HG03025 (cell line): ENCODE data around the gene MACC1.

Experiments used
- ATAC-seq: cut with Tn5 transposase; IDR thresholded peaks from one replicate; pipeline ENCODE4 v1.9.1; 2021; ENCODE audit warnings: mild to moderate bottlenecking, moderate library complexity; ENCODE audit not compliant: unreplicated experiment, low FRiP score

MACC1 gene

DNA sequence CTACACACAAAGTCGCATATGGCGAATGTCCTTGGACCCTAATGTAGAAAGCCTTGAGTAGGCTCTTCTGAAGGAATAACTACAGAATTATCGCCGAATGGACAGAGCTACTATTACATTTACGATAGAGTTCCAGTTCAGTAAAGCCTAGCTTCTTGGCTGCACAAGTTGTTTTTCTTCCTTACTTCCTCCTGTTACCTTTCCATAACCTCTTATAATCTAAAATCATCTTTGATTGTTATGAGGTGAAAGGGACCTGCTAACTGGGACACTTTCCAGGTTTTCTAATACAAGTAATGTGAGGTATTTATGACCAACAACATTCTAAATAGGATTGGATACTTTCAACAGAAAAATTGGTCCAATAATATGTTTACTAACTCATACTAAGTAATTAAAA lies 31.2 kb downstream of the MACC1 start:
- no peak for ATAC-seq

DNA sequence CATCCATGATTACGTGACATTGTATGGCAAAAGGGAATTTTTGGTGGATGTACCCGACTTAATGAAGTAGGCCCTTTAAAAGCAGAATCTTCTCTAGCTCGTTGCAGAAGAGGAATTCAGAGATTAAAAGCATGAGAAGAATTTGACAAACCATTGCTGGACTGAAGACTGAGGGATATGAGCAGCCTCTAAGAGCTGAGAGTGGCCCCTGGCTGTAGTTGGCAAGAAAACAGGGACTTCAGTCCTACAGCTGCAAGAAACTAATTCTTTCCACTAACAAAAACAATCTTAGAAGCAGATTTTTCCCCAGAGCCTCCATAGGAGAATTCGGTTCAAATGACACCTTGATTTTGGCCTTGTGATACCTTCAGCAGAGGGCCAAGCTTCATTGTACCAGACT lies 34.1 kb downstream of the MACC1 start:
- ATAC-seq, result no peak

DNA sequence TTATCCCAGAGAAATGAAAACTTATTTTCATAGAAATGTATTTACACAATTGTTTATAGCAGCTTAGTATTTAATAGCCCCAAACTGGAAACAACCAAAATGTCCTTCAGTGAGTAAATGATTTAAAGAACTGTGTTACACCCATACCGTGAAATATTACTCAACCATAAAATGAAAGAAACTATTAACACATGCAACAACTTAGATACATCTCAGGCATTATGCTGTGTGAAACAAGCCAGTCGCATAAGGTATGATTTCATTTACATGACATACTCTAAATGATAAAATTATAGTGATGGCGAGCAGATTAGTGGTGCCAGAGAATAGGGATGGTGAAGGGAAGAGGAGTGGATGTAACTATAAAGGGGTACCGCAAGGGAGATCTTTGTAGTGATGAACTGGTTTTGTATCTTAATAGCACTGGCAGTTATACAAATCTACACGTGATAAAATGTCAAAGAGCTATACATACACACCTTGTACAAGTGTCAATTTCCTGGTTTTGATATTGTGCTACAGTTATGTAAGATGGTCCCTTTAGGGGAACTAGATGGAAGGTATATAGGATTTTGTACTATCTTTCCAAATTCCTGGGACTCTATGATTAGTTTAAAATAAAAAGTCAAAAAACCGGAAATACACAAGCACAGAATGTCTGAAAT lies 40.5 kb downstream of the MACC1 start:
- ATAC-seq, result no peak

DNA sequence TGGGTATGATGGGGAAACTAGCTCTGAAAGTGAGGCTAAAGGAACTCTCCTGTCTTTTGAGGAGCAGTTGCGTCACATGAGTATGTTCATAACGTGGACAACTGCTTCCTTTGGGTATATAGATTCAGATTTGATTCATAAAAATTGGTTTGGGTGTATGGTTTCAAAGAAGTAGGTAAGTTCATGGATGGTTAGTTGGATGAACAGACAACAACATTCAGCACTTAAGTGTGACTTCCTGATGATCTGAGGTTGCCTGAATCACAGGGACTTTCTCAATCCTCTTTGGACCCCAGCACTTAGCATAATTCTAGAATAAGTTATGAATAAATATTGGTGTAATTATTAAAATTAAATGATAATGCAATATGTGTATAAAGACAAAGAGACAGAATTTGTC lies 43.4 kb downstream of the MACC1 start:
- ATAC-seq, result no peak

DNA sequence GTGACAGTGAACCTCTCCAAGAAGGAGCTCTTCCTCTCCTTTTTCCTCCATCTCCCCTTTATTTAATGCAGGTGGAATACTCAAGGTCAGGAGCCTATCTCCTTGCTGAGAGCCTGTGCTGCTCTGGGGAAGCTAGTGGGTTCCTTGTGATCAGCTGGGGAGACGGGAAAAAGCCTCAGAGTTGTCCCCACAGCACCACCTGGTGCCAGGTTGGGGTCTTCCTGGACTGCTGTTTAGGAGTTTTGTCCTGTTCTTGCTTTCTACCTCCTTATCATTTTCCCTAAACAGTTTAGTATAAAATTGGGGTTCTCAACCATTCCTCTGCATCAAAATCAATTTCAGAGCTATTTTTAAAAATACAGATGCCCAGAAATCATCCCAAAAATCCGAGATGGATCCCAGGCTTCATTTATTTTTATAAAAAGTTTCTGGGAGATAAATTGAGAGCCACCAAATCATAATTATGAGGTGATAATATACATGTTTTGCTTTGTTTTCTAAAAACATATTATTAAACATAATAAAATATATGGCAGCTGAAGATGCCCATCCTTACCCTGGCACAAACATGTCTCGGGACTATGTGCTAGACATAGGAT lies 44.3 kb downstream of the MACC1 start:
- ATAC-seq, result no peak

DNA sequence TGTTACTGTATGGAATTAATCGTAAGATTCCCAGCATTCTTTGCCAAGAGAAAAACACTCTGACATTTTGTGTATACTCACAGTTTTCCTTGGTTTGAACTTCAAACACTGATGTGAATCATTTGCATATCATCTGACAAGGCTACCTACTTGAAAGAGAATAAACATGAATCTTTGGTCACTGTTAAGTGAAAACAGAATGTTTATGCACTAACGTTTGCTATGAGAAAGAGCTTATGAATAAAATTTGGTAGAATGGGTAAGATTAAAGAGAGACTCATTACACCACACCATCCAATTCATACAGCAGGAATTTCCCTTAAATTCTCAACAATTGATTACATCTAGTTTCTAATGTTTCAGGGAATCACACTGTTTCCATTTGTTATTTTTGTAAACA lies 46.6 kb downstream of the MACC1 start:
- ATAC-seq, result no peak

DNA sequence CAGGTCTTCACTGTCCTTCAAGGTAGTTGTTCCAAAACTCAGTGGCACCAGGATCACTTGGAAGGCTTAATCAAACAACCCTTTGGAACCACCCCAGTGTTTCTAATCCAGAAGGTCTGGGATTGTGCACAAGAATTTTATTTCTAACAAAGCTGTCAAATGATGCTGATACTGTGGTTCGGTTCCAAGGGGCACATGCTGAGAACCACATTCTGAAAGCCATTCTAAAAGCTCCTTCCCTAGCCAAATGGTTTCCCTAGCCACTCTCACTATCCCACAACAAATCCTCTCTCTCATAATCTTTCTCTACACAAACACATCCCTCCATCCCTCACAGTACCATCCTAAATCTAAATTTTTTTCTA lies 52.1 kb downstream of the MACC1 start:
- no peak for ATAC-seq

DNA sequence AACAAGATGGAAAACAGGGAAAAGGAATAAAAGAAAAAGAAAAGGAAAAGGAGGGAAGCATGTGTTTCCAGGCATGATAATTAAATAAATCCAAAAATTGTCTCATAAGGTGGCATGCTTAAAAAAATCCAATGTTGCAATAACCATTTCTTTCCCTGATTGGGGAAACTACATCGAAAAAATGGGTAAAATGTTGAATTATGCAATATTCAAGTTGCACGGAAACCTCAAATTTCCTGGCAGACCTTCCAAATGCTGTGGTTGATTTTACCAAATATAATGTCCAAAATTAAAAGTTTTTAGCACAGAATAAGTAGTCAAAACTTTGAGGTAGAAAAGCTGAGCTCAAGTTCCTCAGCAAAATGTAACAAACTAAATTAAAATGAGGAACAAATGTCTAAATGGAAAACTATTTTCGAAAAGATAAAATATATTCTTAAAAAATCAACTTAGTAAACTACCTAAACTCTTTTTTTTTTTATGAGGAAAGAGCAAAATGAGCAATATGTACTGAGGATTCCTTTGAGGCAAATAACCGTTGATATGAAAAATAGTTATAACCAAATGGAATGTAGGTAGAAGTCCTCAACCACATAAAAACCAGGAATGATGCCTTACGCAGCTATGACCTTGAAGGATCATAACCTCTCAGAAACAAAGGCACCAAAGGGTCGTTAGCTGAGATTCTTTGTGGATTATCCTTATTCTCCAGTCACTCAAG lies 52.6 kb downstream of the MACC1 start:
- ATAC-seq, result no peak

DNA sequence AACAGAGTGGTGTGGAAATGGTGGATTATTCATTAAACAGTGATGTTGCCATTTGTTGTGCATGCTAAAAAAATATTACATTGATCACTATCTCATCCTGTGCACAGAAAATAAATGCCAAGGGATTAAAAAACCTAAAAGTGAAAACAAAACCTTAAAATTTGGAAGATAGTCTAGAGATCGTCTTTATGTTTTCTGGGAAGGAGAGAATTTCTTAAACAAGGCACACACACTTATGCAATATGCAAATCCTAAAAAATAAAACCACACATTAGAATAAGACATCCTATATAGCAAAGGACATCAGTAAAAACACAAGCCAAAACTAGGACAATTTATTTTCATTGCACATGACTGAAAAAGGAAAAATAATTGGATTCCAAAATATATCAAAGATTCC lies 54.5 kb downstream of the MACC1 start:
- no peak for ATAC-seq

DNA sequence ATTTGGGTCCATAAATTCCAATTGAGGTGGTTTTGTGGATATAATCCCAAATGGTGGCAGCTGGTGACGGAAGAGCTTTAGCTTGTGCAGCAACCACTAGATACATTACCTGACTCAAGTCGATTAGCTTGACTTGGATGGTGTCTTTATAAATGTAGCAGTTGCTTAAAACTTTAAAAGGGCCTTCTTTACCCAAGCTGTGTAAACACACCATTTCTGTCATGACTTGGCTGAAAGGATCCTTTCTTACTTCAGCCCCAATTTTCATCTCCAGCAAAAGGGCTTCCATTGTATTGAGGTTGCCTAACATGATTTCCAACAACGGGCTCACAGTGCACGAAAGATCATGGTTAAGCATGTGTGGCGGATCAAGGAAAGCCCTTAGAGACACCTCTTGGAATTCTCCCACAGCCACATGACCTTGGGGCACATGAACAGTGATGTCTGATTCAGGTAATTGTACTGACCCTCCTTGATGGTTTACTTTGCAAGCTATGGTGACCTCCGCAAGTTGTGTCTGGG lies 57.9 kb downstream of the MACC1 start:
- no peak for ATAC-seq

DNA sequence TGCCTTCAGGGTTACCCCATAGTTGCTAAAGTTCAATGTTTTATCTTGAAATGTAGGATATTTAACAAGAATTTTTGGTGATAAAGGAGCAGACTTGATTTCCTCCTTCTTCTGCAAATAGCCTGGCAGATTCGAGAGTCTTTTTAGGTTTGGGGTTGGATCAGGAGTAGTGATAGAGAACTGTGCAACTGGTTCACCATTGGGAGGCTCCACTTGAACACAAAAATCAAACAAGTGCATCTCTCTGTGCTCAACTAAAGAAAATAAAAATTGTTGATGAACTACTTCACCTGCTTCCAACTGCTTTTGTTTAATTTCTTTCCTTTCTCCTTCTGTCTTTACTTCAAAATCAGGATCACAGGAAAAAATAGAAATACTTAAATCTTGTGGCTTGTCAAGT lies 58.5 kb downstream of the MACC1 start:
- ATAC-seq, result no peak

DNA sequence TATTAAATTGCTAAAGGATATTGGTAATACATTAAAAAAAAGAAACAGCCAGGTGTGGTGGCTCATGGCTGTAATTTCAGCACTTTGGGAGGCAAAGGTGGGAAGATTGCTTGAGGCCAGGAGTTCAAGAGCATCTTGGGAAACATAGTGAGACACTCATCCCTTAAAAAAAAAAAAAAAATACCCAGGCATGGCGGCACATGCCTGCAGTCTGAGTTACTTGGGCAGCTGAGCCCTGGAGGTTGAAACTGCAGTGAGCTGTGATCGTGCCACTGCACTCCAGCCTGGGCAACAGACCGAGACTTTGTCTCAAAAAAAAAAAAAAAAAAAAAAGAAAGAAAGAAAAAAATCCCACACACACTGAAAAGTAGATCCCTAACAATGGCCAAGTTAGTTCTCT lies 59.7 kb downstream of the MACC1 start:
- no peak for ATAC-seq

DNA sequence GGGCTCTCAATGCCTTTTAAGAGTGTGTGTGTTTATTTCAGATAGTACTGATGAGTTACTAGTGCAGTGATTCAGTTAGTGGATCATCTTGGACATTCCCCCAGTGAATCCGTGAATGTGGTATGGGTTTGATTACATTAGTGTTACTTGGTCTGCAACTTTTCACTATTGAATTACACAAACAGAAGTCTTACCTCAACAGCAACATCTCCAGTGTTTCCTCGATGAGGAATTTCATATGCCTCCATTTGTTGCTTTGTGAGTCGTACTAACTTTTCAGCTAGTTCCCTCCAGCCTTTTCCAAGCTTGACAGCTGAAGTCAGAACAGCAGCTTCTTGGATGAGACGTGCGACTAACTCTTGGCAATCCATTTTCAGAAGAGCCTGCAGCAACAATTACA lies 63.2 kb downstream of the MACC1 start:
- ATAC-seq, result no peak

DNA sequence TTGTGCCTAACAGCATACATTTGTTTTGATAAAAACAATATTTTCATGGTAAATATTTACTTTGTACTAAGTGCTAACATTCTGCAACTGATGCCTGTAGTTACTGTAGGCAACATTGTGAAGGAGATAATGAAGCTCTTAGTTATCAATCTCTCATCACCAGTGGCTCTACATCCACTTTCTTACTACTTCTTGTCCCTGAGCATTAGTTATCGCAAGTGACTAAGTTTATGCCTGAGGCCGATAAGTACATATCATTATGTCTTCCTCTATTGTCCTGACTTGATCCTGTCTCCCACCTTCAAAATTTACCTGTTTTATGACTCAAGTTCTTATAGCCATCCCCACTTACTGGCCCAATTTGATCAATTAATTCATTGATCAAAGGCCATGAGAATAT lies 63.6 kb downstream of the MACC1 start:
- no peak for ATAC-seq

DNA sequence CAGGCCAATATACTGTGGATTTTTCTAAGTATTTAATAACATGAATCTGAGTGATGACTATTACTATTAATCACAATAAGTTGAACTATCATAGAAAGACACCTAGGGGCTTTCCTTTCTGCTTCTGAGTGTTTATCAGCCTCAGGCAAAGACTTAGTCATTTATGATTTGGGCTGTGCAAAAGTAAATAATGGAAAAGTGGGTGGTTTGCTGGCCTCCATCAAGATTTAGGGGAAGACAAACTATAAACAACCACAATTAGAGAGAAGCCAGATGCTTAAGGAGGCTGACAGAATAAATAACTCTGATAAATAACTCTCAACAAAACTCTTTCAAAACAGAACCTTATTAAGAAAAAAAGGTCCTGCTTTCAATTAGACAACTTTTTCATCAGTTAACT lies 64.7 kb downstream of the MACC1 start:
- ATAC-seq, result no peak

DNA sequence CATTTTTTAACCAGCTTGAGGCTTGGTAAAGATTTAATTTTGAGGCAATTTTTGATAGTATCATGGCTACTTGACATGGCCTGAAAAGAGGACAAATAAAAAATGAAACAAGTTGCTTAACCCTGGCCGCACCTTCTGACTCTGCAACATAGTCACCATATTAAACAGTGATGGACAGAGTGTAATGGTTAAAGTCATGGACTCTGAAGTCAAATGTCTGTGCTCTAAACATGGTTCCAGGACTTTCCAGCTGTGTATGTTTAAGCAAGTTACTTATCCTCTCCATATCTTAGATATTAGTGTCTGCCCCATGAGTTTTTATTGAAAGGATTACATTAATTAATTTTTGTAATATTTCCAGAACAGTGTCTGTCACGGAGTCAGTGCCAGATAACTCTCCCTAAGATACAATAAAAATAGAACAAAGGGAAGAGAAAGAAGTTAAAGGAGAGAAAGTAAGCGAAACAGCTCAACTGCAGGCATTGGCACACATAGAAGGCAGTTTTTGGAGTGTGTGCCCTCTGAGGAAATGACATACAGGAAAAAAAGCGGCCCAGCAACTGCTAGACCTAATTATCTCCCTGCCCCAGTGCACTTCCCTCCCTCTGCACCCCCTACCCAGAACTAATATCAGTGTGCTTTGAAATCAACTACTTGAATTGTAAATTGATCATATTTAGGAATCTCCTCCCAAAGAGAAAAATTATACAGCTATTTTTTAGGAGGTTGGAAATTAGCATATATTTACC lies 65.3 kb downstream of the MACC1 start:
- no peak for ATAC-seq

DNA sequence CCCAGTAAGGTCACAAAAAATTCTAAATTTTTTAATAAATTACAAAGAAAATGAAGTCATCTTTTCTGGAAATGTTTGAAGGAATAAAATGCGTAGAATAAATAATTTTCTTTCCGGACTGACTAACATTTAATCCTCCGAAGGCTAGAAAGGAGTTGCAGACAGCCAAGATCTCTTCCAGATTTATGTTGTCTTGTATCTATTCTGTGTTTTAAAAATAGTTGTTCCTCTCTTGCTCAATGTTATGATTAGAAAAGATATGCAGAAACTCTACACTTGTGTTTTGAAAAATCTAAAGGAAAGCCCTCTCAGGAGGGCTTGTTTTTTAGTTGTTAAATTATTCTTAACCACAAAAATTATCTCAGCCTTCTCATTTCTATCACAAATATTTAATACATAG lies 70.7 kb downstream of the MACC1 start:
- ATAC-seq, result no peak

DNA sequence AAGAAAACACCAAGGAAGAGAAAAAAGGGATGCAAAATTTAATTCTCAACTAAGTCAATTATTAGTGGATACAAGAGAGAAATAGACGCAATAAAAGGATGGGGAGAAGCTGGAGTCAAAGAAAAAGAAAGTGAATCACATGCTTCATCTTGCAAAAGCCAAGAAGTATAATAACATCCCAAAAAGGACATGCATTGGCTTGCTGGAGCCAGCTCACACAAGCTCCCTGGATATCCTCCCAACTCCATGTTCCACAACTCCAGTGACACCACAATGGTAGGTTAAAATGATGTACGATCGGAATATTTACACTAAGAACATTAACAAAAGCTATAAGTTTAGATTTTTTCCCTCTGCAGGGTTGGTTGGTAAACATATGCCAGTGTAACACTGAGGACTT lies 72.4 kb downstream of the MACC1 start:
- no peak for ATAC-seq

DNA sequence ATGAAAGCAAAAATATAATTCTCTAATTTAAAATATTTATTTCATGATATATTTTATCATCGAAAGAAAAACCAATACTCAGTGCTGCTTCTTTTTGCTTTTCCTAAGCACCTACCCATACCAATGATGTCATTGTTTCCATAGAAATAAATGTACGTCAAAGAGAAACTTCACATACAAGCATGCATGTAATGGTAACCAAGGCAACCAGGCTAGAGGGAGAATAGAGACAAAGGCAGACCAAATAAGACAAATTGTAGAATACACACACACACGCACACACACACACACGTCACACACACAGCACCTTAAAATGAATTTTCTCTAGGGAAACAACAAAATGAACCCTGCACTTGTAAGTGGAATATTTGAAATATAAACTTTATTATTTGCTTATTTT lies 75.5 kb downstream of the MACC1 start:
- ATAC-seq, result no peak

DNA sequence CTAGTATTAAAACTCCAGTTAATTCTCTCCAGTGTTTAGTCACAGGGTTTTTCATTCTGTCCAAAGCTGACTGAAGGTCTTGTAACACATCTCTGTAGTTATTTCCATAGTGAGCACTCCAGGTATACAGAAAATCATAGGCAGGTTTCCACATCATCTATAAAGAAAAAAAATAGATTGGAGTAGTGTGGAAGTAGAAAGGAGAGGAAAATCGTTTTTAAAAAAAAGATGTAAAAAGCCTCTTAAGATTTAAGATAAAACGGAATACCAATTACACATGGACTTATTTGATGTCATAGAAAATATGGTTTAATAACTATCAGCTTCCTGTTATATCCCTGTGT lies 76.2 kb downstream of the MACC1 start:
- no peak for ATAC-seq

DNA sequence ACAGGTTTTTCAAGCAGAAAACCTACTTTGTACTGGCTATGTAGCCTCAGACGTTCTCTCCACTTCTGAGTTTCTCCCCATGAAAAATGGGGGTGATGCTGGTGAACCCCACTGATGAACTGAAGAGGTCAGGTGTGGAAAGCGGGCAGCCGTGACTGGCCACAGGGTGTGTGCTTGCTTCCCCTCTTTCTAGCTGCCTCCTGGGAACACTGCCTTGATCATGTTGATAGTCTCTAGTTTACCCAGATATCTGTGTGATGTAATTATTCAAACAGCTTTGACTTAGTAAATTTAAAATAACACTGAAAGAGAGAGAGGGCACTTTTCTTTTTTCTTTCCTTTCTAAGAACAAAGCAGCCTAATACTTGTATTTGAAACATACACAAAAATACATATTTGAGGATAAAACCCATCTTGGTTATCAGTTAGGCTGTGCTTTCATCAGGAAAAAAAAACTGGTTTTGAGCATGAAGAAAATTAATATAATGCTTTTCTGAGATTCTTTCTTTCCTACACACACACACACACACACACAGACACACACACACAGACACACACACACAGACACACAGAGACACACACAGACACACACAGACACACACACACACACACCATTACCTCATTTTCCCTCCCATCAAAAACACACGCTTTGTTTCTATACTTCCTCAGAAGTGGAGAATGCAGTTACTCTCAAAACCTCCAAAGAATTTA lies 76.7 kb downstream of the MACC1 start:
- ATAC-seq, result no peak
